ENCODE results near the gene NR2C2. TPM values are rescaled to one million over a fixed set of nuclear protein-coding genes. Genes with fewer than 3 reads are reported as not detected.

NR2C2 gene
- total and polyA plus RNA-seq, 4 donors, result 3.3 to 21.8 (median 14.5) TPM

GRCh38 chr3:15065550-15066007, 118.2 kb downstream of the NR2C2 start:
- peak overlapping the region in 2 of 3 donors; percentile 92 to 98 for H3K4me3 ChIP-seq (ENCODE audit: low read depth in 1 of 3, low read length in 3 of 3)
- no peaks in the 10 kb centered on the region for H3K27me3 ChIP-seq (ENCODE audit: control insufficient read depth in 4 of 4, insufficient read depth in 4 of 4, low read length in 3 of 4)
- H3K36me3 ChIP-seq (ENCODE audit: control insufficient read depth in 4 of 4, insufficient read depth in 3 of 4, low read depth in 1 of 4, low read length in 3 of 4), result peaks cover 0 to 6% (median 0%) of the 10 kb centered on the region in 4 donors
- DNase-seq (ENCODE audit: low spot score), result no peak
- H3K4me1 ChIP-seq (ENCODE audit: control insufficient read depth in 4 of 4, insufficient read depth in 4 of 4, low read length in 3 of 4), result peaks cover 3 to 16% (median 15%) of the 10 kb centered on the region in 4 donors
- H3K27ac ChIP-seq (ENCODE audit: low read depth in 1 of 2, low read length in 2 of 2), result peak overlapping the region; percentile 92 to 98
- H3K9me3 ChIP-seq (ENCODE audit: control insufficient read depth in 4 of 4, low read length in 3 of 4), result no peaks in the 10 kb centered on the region
- TF ChIP-seq MAX (IDR thresholded peaks at IDR 0.05), result no peak
- no peak for TF ChIP-seq HNF4G (IDR thresholded peaks at IDR 0.05)
- TF ChIP-seq FOXA2 (IDR thresholded peaks at IDR 0.05), result no peak
- no peak for TF ChIP-seq NR2F2 (IDR thresholded peaks at IDR 0.05)
- TF ChIP-seq RXRA (IDR thresholded peaks at IDR 0.05), result no peak
- no peak for TF ChIP-seq ATF3 (IDR thresholded peaks at IDR 0.05)
- TF ChIP-seq TAF1 (conservative IDR thresholded peaks at IDR 0.05), result no peak
- TF ChIP-seq RAD21 (IDR thresholded peaks at IDR 0.05), result no peak
- 49% methylated on average over 16 of the region's 16 CpGs for WGBS
- peak overlapping the region in 1 of 2 donors; percentile 58 for H3K9ac ChIP-seq (ENCODE audit: low read depth in 1 of 2, low read length in 2 of 2)

GRCh38 chr3:15066467-15066866, 119.1 kb downstream of the NR2C2 start:
- H3K36me3 ChIP-seq (ENCODE audit: control insufficient read depth in 4 of 4, insufficient read depth in 3 of 4, low read depth in 1 of 4, low read length in 3 of 4), result peaks cover 0 to 9% (median 3%) of the 10 kb centered on the region in 4 donors
- H3K27ac ChIP-seq (ENCODE audit: low read depth in 1 of 2, low read length in 2 of 2), result no peak overlapping the region
- no peak for DNase-seq (ENCODE audit: low spot score)
- 96% methylated on average over 3 of the region's 3 CpGs for WGBS
- no peak overlapping the region for H3K4me3 ChIP-seq (ENCODE audit: low read depth in 1 of 3, low read length in 3 of 3)
- peaks cover 3 to 16% (median 15%) of the 10 kb centered on the region in 4 donors for H3K4me1 ChIP-seq (ENCODE audit: control insufficient read depth in 4 of 4, insufficient read depth in 4 of 4, low read length in 3 of 4)
- no peaks in the 10 kb centered on the region for H3K27me3 ChIP-seq (ENCODE audit: control insufficient read depth in 4 of 4, insufficient read depth in 4 of 4, low read length in 3 of 4)
- TF ChIP-seq TAF1 (conservative IDR thresholded peaks at IDR 0.05) (no peak), FOXA2 (IDR thresholded peaks at IDR 0.05) (no peak), RAD21 (IDR thresholded peaks at IDR 0.05) (no peak), RXRA (IDR thresholded peaks at IDR 0.05) (no peak), FOXA1 (IDR thresholded peaks at IDR 0.05) (no peak), HNF4G (IDR thresholded peaks at IDR 0.05) (no peak), HNF4A (conservative IDR thresholded peaks at IDR 0.05) (no peak), YY1 (IDR thresholded peaks at IDR 0.05) (no peak), JUND (IDR thresholded peaks at IDR 0.05) (no peak), CTCF (IDR thresholded peaks at IDR 0.05; ENCODE audit: low read depth, low read length, missing input control) (no peak), NR2F2 (IDR thresholded peaks at IDR 0.05) (no peak), EGR1 (IDR thresholded peaks at IDR 0.05; ENCODE audit: low read depth in 2 of 2) (no peak), ZBTB33 (IDR thresholded peaks at IDR 0.05) (no peak), ATF3 (IDR thresholded peaks at IDR 0.05) (no peak)
- H3K9ac ChIP-seq (ENCODE audit: low read depth in 1 of 2, low read length in 2 of 2), result no peak overlapping the region
- no peaks in the 10 kb centered on the region for H3K9me3 ChIP-seq (ENCODE audit: control insufficient read depth in 4 of 4, low read length in 3 of 4)
